ENCODE data around the gene KCNK1.

The KCNK1 gene

DNA sequence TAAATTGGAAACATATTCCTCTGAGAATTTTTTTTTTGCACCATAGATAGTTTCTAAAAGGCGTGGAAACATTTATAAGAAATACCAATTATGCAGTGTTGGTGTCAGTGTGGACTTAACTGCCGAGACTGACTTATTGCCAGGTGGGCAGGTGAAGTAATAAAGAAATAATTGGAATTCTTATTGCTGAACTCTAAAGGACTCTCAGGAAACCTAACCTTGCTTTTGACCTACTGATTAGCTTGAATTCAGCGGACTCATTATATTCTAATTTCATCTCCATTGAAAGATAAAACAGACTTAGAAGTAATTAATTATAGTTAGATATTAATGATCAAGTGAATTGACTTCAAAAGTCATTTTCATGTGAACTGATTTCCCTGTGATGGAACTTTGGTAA, 26.3 kb downstream of the KCNK1 start:
- DNase-seq = no peak

- no peak for DNase-seq
Observed at GRCh38 chr1:233641029-233641428, 27.1 kb downstream of the KCNK1 start.

GRCh38 chr1:233647073-233647472, 33.2 kb downstream of the KCNK1 start:
- no peak for DNase-seq

- no peak for DNase-seq
Observed at GRCh38 chr1:233647636-233648035, 33.7 kb downstream of the KCNK1 start.

GRCh38 chr1:233651061-233651460, 37.2 kb downstream of the KCNK1 start:
- no peak for DNase-seq

- DNase-seq = no peak
Observed at GRCh38 chr1:233651563-233652233, 37.8 kb downstream of the KCNK1 start.

GRCh38 chr1:233652526-233652925, 38.6 kb downstream of the KCNK1 start:
- DNase-seq = no peak

DNA sequence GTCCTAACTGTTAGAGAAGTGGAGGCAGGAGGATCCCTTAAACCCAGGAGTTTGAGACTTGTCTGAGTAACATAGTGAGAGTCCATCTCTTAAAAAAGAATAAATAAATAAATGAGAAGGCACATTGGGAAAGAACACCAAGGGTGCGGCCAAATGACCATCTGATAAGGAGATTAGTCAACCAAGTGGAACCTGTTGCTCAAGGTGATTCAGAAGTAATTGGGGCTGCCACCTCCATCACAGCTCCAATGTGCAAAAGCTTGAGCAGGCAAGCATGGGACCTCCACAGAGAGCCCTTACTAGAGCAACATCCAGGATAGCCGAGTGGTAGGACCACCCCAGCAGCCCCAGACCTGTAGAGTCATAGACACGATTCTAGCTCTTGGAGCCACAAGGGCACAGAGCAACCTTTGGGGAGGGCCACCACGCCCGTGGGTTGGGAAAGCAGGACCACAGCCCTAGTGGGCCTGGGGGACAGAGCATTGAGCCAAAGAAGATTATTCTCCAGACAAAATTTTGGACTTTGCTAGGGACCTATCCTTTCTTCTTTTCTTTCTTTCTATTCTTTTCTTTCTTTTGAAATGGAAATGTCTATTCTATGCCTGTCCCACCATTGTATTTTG, 40.9 kb downstream of the KCNK1 start:
- DNase-seq = no peak

DNA sequence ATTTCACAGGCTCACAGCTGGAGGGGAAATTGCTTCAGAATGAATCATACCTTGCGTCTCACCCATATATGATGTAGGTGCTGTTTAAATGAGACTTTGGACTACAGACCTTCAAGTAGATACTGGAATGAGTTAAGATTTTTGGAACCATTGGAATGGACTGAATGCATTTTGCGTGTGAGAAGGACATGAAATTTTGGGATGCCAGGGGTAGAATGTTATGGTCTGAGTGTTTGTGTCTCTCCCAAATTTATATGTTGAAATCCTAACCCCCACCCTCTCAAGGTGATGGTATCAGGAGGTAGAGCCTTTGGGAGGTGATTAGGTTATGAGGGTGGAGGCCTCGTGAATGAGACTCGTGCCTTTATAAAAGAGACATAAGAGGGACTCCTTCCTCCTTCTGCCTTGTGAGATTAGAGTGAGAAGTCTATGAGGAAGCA, 41.4 kb downstream of the KCNK1 start:
- no peak for DNase-seq

DNA sequence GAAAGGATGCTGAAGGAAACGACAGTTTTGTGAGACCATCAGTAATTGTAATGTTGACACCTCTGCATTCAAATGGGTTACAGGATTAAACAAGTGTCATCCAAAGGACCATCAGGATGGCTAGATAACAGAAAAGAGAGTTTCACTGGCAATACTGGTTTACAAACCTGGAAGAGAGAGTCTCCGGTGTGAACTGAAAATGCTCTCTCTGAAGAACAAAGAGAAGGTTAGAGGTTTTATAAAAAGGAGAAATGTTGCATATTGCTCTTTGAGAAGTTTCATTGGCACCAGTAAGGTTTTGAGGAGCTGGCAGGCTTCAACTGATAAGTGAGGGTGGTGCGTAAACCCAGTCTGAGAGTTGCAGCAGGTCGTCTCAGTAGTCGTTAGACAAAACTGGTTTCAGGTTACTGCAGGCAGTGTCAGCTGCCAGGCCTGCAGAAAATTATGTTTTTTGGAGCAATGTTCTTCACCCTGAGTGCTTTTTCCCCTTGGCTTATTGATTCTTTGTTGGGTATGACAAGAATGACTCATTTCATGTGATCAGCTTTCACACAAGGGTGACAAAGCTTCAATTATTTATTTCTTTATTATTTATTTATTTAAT, 42.2 kb downstream of the KCNK1 start:
- no peak for DNase-seq

DNA sequence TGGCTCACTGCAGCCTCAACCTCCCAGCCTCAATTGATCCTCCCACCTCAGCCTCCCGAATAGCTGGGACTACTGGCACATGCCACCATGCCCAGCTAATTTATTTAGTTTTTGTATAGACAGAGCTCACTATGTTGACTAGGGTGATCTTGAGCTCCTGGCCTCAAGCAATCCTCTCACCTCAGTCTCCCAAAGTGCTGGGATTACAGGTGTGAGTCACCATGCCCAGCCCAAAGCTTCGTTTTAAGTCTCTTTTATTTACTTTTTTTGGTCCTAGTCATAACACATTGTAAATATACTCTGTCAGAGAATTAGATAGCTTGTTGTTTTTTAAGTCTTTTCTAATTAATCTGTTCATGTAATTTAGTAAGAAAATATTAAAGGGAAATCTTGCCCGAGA, 42.8 kb downstream of the KCNK1 start:
- DNase-seq = no peak

GRCh38 chr1:233657466-233657865, 43.6 kb downstream of the KCNK1 start:
- DNase-seq = no peak

GRCh38 chr1:233659495-233659894, 45.6 kb downstream of the KCNK1 start:
- no peak for DNase-seq

DNA sequence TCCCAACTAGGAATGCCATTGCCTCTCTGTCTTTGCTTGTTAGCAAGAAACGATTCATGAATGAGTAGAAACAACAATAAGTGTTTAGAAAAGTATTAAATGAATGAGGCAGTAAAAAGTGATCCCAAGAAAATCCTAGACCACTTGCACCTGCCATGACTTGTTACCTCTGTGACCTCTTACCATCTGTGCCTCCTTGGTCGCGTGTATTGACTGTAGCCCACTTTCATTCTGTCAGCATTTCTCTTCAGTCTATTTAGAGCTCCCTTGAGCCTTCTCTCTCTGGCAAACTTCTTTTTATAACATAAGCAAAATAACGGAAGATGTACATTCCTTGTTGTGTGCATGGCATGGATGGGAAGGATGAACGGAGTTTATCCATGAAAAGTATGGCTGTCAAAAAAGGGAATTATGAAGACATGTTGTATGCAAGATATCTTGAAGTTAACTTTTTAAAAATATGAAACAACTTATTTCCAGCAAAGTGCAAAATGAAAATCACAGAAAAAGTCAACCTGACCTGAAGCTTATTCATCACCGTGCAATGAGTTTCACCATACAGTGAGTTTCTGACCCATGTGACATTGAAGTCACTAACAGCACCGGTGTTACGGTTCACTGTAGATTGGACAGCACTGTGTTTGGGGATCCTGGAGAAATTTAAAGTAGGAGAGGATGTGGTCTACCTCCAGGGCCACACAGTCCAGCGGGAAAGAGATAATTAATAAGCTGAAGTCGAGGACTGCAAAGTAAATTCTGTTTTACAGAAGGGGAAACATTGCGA, 47.7 kb downstream of the KCNK1 start:
- DNase-seq = no peak

DNA sequence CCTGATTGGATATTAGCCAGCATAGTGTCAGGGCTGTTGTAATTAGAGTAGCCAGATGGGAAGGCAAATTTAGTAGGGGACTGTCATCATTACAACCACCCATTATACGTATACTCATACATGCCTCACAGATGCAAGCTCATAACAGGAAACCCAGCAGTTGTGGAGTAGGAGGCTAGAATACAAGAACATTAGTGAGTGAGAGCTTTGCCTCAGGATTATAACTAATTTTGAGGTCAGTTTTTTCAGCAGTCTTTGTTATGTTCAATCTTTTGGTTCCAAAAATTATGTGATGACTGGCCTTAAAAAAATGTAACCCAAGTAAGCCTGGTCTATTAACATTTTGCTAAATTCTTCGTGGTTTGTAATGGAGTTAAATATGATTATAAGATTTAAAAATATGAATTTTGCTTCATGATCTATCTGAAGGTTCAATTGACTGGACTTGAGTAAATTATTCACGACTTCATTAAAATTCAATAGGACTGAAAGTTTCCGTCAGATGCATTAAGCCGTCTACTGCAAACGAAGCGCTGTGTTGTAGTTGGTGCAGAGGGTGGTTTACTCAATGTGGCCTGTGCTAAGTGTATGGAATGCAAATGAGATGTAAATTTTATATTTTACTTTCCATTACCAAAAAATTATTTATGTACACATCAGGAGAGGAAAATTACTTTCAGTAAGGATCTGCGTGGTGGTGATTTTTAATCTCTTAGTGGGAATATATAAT, 48.8 kb downstream of the KCNK1 start:
- DNase-seq = no peak

- DNase-seq = no peak
Observed at GRCh38 chr1:233664253-233664652, 50.3 kb downstream of the KCNK1 start.

DNA sequence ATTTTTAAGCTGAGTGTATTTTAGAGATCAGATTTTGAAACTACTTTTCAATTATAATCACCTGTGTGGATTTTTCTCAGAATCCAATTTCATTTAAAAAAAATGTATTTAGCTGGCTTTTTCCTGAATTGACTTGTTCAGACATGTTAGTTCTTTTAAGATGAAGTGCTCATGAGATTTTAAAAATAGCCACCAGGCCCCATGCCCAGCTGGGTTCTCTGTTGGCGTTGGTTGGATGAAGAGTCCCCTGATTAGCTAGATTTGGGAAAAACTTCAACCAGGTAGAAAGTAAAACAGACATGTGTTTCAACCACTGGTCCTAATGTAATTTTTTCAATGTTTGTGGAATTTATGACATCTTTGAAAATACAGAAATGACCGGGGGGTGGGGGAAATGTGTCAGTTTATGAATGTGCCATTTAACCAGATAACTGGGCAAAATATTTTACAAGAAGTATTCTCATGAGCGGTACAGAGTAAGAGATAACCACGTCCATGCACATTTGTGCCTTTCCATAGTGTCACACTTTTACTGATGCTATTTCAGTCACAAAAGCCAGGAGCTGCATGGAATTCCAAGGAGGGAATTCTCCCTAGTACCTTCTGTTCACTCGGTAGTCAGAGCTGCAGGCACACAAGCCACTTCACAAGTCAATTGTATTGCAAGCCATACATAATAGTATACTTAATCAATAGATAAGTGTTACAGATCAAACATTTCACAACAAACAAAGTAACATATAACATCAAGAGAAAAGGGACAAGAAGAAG, 51.1 kb downstream of the KCNK1 start:
- DNase-seq = no peak

GRCh38 chr1:233665575-233666270, 51.8 kb downstream of the KCNK1 start:
- DNase-seq = no peak

- DNase-seq = no peak
Observed at GRCh38 chr1:233667741-233668140, 53.8 kb downstream of the KCNK1 start.

- no peak for DNase-seq
Observed at GRCh38 chr1:233668146-233668724, 54.3 kb downstream of the KCNK1 start.

DNA sequence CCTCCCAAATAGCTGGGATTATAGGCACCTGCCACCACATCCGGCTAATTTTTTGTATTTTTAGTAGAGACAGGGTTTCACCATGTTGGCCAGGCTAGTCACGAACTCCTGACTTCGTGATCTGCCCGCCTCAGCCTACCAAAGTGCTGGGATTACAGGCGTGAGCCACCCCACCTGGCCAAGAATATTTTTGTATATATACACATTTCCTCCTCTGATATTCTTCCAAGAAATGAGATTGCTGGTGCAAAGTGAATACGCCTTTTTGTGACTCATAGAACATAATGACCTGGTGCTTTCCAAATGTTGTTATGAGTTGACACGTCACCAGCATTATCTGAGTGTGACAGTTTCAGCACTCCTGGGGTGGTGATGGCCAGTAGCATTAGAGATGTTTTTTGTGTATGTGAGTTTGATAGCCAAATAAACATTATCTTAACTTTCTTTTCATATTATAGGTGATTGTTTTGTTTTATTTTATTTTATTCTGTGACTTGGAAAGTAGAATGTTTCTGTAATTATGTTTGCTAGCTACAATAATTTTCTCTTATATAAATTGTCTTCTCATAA, 54.9 kb downstream of the KCNK1 start:
- no peak for DNase-seq

Data from Kasumi-1 (cell line).